IPS-15b (cell line): ENCODE data around the gene DHX15.

Source experiments
- H3K27me3 ChIP-seq: one replicate; pipeline ENCODE4 v1.6.1; 2013; ENCODE audit warnings: low read length; ENCODE audit not compliant: control insufficient read depth, insufficient read depth
- H3K36me3 ChIP-seq: one replicate; pipeline ENCODE4 v1.6.1; 2013; ENCODE audit warnings: low read length; ENCODE audit not compliant: control insufficient read depth, insufficient read depth
- H3K4me1 ChIP-seq: one replicate; pipeline ENCODE4 v1.6.1; 2013; ENCODE audit warnings: mild to moderate bottlenecking, low read length; ENCODE audit not compliant: control insufficient read depth, insufficient read depth
- H3K4me3 ChIP-seq: one replicate; pipeline ENCODE4 v1.5.1; 2013; ENCODE audit warnings: low read depth, low read length
- H3K9ac ChIP-seq: one replicate; pipeline ENCODE4 v1.6.1; 2013; ENCODE audit warnings: low read depth, mild to moderate bottlenecking, low read length
- H3K9me3 ChIP-seq: one replicate; pipeline ENCODE4 v1.6.1; 2013; ENCODE audit warnings: mild to moderate bottlenecking, low read length; ENCODE audit not compliant: control insufficient read depth, insufficient read depth

The DHX15 gene

GRCh38 chr4:24584211-24584850 lies at the start of gene DHX15:
DHX15 (minus strand) TSS chr4:24584554; CDS start chr4:24584393, 161 bp downstream.
- Histone ChIP-seq H3K4me3 (peak within 1 kb of the TSS; percentile 97), H3K9me3 (no peaks in the 10 kb centered on the region), H3K4me1 (peaks cover 7% of the 10 kb centered on the region), H3K36me3 (no peaks in the 10 kb centered on the region), H3K9ac (peak within 1 kb of the TSS; percentile 99), H3K27me3 (no peaks in the 10 kb centered on the region)

- Histone ChIP-seq H3K4me3 (no peak overlapping the region), H3K9ac (no peak overlapping the region), H3K9me3 (no peaks in the 10 kb centered on the region), H3K4me1 (no peaks in the 10 kb centered on the region), H3K27me3 (no peaks in the 10 kb centered on the region), H3K36me3 (no peaks in the 10 kb centered on the region)
These were observed 47.7 kb upstream of the DHX15 start for GRCh38 chr4:24632011-24632410.

GRCh38 chr4:24630937-24631336 lies 46.6 kb upstream of the DHX15 start:
- Histone ChIP-seq H3K27me3 (no peaks in the 10 kb centered on the region), H3K4me3 (no peak overlapping the region), H3K9ac (no peak overlapping the region)

GRCh38 chr4:24625091-24625490 lies 40.7 kb upstream of the DHX15 start:
- no peaks in the 10 kb centered on the region for H3K4me1 ChIP-seq
- H3K9ac ChIP-seq, result no peak overlapping the region

More at GRCh38 chr4:24630937-24631336, 46.6 kb upstream of the DHX15 start:
- Histone ChIP-seq H3K4me1 (no peaks in the 10 kb centered on the region), H3K9me3 (no peaks in the 10 kb centered on the region), H3K36me3 (no peaks in the 10 kb centered on the region)

GRCh38 chr4:24624381-24624780 lies 40.0 kb upstream of the DHX15 start:
- H3K9ac ChIP-seq, result no peak overlapping the region
- no peaks in the 10 kb centered on the region for H3K27me3 ChIP-seq
- H3K4me1 ChIP-seq, result no peaks in the 10 kb centered on the region
- H3K4me3 ChIP-seq, result no peak overlapping the region
- H3K9me3 ChIP-seq, result peaks cover 2% of the 10 kb centered on the region
- H3K36me3 ChIP-seq, result no peaks in the 10 kb centered on the region

More at GRCh38 chr4:24625091-24625490, 40.7 kb upstream of the DHX15 start:
- no peak overlapping the region for H3K4me3 ChIP-seq
- no peaks in the 10 kb centered on the region for H3K27me3 ChIP-seq
- no peaks in the 10 kb centered on the region for H3K36me3 ChIP-seq
- H3K9me3 ChIP-seq, result peaks cover 2% of the 10 kb centered on the region

- no peak overlapping the region for H3K9ac ChIP-seq
- H3K27me3 ChIP-seq, result no peaks in the 10 kb centered on the region
- no peak overlapping the region for H3K4me3 ChIP-seq
- H3K36me3 ChIP-seq, result no peaks in the 10 kb centered on the region
- peaks cover 2% of the 10 kb centered on the region for H3K9me3 ChIP-seq
- no peaks in the 10 kb centered on the region for H3K4me1 ChIP-seq
These were observed 37.9 kb upstream of the DHX15 start for GRCh38 chr4:24622146-24622834.

- peaks cover 2% of the 10 kb centered on the region for H3K9me3 ChIP-seq
- no peaks in the 10 kb centered on the region for H3K36me3 ChIP-seq
- H3K4me1 ChIP-seq, result no peaks in the 10 kb centered on the region
- no peaks in the 10 kb centered on the region for H3K27me3 ChIP-seq
- no peak overlapping the region for H3K4me3 ChIP-seq
- H3K9ac ChIP-seq, result no peak overlapping the region
These were observed 31.6 kb upstream of the DHX15 start for GRCh38 chr4:24615977-24616376.

- no peak overlapping the region for H3K4me3 ChIP-seq
- no peaks in the 10 kb centered on the region for H3K9me3 ChIP-seq
- no peaks in the 10 kb centered on the region for H3K4me1 ChIP-seq
- no peaks in the 10 kb centered on the region for H3K27me3 ChIP-seq
- H3K9ac ChIP-seq, result no peak overlapping the region
- H3K36me3 ChIP-seq, result no peaks in the 10 kb centered on the region
These were observed 30.5 kb upstream of the DHX15 start for GRCh38 chr4:24614881-24615280.

- Histone ChIP-seq H3K9ac (no peak overlapping the region), H3K27me3 (no peaks in the 10 kb centered on the region), H3K36me3 (no peaks in the 10 kb centered on the region), H3K4me1 (no peaks in the 10 kb centered on the region), H3K4me3 (no peak overlapping the region), H3K9me3 (no peaks in the 10 kb centered on the region)
These were observed 29.1 kb upstream of the DHX15 start for GRCh38 chr4:24613502-24613901.

- H3K4me3 ChIP-seq, result no peak overlapping the region
- H3K9me3 ChIP-seq, result no peaks in the 10 kb centered on the region
These were observed 27.2 kb upstream of the DHX15 start for GRCh38 chr4:24611575-24611974.

GRCh38 chr4:24607334-24607733 lies 23.0 kb upstream of the DHX15 start:
- Histone ChIP-seq H3K9me3 (no peaks in the 10 kb centered on the region), H3K4me1 (no peaks in the 10 kb centered on the region), H3K27me3 (no peaks in the 10 kb centered on the region), H3K36me3 (no peaks in the 10 kb centered on the region), H3K9ac (no peak overlapping the region), H3K4me3 (no peak overlapping the region)

More at GRCh38 chr4:24611575-24611974, 27.2 kb upstream of the DHX15 start:
- Histone ChIP-seq H3K36me3 (no peaks in the 10 kb centered on the region), H3K4me1 (no peaks in the 10 kb centered on the region), H3K27me3 (no peaks in the 10 kb centered on the region), H3K9ac (no peak overlapping the region)

GRCh38 chr4:24605216-24605615 lies 20.9 kb upstream of the DHX15 start:
- H3K9me3 ChIP-seq, result no peaks in the 10 kb centered on the region
- no peak overlapping the region for H3K4me3 ChIP-seq
- no peaks in the 10 kb centered on the region for H3K36me3 ChIP-seq
- no peaks in the 10 kb centered on the region for H3K27me3 ChIP-seq
- H3K9ac ChIP-seq, result no peak overlapping the region
- no peaks in the 10 kb centered on the region for H3K4me1 ChIP-seq
